ENCODE measurements around the gene PIP5KL1.
A peak's percentile ranks its signal among the peaks of the same experiment; 100 is the strongest.

The PIP5KL1 gene

DNA sequence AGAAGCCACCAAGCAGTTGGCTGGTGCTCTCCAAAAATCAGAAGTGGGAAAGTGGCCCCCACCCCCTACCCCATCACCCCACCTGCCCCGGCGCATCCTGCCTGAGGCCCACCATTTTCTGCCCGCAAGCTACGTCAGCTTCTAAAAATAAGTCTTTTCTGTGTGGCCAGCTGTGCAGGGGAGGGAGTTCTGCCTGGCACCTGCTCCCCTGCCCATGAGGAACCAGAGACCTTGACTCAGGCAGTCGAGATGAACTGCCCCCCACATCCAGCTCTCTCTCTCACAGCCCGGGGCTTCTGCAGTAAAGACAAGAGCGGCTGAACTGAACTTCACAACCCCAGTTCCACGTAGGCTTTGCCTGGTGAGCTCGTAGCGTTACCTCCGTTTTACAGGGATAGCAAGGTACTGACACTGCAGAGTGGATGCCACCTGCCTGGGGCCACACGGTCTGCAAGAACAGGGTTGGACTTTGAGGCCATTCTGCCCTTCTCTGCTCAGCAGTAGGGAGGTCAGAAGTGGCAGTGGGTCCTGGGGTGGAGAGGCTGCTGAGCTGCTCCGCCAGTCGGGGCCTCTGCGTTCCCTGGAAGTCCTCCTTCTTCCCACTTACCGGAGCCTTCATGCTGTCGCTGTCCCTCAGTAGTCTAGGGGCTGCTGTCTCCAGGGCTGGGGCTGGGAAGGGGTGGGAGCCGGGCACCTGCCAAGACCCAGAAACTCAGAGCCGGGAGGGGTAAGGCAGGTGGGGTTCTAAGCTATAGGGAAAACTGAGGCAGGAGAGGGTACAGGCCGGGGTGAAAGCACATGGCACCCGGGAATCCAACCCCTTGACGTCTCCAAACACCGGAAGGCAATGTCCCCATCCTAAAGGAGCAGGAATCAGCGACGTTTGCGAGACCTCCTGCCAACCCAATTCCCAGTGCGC lies 14.5 kb downstream of the PIP5KL1 start:
- no peak for DNase-seq (ENCODE audit: low spot score)

GRCh38 chr9:127915325-127915752 lies 15.2 kb downstream of the PIP5KL1 start:
- no peak for DNase-seq (ENCODE audit: low spot score)

DNA sequence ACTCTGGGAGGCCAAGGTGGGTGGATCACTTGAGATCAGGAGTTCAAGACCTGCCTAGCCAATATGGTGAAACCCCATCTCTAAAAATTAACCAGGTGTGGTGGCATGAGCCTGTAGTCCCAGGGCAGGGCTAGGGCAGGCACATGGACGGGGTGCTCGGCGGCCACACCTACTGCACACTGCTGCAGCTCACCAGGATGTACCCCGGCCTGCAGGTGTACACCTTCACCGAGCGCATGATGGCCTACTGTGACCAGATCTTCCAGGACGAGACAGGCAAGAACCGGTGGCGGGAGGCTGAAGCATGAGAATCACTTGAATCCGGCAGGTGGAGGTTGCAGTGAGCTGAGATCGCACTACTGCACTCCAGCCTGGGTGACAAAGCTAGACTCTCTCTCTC lies 16.9 kb downstream of the PIP5KL1 start:
- DNase-seq (ENCODE audit: low spot score), result no peak

GRCh38 chr9:127912882-127913281 lies 17.7 kb downstream of the PIP5KL1 start:
- no peak for DNase-seq (ENCODE audit: low spot score)

DNA sequence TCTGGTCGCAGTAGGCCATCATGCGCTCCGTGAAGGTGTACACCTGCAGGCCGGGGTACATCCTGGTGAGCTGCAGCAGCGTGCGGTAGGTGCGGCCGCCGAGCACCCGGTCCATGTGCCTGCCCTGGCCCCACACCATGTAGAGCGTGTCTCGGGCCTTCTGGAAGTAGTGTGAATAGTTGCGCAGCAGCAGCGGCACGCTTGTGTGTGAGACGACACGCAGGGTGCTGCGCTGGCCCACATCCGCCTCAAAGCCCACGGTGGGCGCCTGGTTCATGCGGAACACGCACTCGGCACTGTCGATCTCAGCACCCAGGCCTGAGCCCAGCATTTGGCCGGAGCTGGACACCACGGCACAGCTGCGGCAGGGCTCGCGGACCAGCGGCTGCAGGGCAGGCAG lies 18.3 kb downstream of the PIP5KL1 start:
- no peak for DNase-seq (ENCODE audit: low spot score)

GRCh38 chr9:127910613-127911205 lies 19.9 kb downstream of the PIP5KL1 start:
- DNase-seq (ENCODE audit: low spot score), result no peak

DNA sequence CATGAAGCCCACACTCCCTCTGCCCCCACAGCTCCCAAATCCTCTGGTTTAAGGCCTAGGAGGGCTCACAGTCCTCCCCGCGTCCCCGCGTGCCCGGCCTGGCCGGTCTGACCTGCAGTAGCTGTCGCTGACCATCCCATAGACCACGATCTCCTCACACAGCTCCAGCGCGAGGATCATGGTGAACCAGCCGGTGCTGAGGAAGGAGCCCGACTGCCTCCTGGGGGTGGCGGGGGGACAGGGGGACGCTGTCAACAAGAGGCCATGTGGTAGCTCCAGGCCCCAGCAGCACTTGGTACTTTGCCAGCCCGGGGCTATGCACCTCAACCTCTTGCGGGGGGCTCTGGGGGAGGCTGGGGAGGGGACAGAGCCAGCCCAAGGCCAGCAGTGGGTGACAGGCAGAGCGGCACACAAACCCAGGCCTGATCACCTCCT lies 20.7 kb downstream of the PIP5KL1 start:
- DNase-seq (ENCODE audit: low spot score), result no peak

DNA sequence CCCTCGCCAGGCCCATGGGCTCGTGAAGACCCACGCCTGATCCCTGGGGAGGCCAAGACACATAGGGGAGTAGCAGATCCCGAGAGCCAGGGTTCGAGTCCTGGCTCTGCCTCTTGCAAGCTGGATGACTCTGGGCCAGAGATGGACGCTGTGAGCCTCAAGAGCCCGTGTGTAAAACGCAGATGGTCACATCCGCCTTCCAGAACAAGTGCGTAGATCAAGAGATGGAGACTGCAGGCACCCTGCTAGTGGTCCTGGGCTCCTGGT lies 22.0 kb downstream of the PIP5KL1 start:
- DNase-seq (ENCODE audit: low spot score), result no peak

DNA sequence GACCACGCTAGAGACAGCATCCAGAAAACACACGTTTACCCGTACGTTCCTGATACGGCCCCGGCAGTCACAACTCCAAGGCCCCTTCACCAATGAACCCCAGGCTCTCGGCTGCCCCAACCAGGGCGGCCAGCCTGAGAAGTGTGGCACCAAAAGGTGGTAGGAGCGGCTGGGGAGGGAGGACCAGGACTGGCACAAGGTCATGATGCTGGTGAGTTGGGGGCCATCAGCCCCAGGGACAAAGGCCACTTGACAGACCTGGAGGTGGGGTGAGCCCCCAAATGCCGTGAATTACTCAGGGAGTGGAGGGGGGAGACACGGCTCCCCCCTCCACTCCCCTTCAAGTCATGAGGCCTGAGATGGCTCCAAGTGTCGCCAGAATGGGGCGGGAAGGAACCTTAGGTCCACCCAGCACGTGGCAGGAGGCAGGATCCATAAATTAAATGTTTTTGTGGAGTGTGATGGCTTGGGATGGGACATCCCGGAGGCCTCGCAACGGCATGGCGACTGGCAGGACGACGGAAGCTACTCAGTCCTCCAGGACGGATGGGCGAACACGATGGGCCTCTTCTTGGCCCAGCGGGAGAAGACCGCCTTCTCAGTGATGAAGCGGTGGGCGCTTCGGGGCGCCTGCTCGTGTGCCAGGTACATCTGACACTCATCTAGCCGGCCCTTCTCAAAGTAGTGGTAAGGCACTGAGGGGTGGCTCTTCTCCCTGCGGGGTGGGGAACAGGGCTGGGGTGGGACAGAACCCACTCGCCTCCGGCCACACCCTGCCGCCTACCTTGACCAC lies 22.5 kb downstream of the PIP5KL1 start:
- no peak for DNase-seq (ENCODE audit: low spot score)

DNA sequence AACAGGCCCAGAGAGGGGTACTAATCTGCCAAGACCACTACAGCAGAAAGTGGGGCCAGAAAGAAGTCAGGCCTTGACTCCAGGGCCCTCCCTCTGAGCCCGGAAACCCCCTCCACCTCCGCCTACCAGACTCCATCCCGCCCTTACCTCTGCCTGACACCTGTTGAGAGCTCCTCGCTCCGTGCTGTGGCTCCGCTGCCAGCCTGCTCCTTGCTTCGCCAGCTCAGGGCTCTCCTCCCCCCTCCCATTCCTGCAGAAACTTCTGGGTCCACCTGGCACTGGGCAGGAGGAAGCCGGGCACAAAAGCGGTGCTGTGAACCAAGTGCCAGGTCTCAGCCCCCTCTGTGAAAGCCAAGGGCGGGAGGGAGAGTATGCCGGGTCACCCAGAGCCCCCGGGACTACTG lies 24.8 kb downstream of the PIP5KL1 start:
- DNase-seq (ENCODE audit: low spot score), result no peak

DNA sequence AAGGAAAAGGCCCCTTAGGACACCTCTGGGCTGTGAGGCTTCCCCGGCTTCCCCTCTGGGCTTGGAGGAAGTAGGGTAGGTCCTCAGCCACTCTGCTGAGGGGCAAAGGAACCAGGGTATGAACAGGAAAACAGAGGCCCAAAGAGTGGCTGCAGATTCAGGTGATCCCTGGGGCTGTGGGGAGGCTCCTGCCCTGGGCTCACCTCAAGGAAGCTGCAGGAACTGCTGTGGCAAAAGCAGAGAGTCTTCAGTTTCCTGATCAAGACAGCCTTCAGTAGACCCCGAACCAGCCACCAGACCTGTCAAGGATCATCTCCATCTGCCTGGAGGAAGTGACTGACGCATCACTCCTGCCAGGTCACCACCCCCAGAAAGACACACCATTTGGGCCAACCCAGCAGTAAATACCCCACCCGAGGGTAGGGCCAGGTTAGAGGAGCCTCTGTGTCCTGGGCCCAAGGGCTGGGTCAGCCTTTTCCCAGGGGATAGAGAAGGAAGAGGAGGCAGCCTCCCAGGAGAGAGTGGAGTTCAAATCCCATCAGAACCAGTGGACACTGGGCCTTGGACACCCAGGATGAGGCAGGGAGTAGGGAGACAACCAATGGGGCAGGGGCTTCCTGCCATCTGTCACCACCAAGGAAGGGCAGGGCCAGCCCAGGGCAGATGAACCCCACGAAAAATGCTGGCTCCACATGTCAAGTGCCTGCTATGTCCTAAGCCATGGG lies 25.4 kb downstream of the PIP5KL1 start:
- DNase-seq (ENCODE audit: low spot score), result no peak

DNA sequence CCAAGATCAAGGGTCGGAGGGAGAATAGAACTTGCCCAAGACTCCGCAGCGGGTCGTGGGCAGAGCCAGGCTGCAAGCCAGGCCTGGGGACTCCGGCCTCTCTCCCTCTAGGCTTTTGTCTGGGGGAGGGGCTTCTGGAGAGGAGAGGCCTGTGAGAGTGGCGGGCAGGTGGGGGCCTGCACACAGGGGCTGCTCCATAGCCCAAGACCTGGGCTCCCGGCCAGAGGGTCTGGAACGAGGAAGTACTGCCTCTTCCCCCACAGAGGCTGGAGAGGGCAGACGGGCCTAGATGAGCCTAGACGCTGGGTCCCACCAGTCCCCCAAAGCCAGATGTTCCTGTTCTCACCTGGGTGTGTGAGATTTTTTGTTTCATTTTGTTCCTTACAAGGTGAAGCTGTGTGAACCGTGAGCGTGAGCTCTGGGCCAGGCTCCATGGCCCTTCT lies 26.0 kb downstream of the PIP5KL1 start:
- DNase-seq (ENCODE audit: low spot score), result peak; percentile 72

- peak; percentile 72 for DNase-seq (ENCODE audit: low spot score)
Observed at GRCh38 chr9:127903557-127904475, 26.8 kb downstream of the PIP5KL1 start.

- DNase-seq (ENCODE audit: low spot score), result peak; percentile 67
Observed at GRCh38 chr9:127899128-127899943, 31.2 kb downstream of the PIP5KL1 start, which contains the start of gene ST6GALNAC6. Gene ST6GALNAC6 (minus strand): TSS chr9:127899603. CDS start chr9:127897981, 1,622 bp downstream.

DNA sequence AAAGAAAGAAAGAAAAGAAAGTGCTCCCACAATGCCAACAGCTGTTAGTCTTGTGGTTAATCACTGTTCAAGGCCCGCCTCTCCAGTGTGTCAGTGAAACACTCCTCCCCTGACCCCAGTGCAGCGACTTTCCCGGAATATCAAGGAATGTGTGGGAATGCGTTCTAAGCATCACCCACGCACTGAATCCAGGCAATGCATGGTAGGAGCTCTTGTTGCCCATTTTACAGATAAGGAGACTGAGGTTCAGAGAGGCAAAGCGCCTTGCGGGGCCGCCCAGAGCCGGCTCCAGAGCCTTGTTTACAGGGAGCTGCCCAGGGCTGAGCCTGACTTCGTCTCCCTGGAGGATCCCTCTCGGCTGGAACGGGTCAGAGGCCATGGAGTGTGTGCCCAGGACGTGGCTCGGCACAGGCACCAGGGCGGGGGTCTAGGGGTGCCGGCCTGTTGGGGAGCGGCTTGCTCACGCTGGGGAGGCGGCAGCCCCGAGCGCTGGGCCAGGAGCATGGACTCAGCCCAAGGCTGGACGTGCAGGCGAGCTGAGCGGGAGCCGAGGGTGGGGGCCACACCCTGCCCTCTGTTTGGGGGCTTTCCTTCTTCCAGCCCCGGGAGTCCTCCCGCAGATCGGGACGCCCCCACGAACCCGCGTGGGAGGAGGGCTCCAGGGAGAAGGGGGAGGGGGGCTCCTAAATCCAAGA lies 32.0 kb downstream of the PIP5KL1 start:
- no peak for DNase-seq (ENCODE audit: low spot score)

DNA sequence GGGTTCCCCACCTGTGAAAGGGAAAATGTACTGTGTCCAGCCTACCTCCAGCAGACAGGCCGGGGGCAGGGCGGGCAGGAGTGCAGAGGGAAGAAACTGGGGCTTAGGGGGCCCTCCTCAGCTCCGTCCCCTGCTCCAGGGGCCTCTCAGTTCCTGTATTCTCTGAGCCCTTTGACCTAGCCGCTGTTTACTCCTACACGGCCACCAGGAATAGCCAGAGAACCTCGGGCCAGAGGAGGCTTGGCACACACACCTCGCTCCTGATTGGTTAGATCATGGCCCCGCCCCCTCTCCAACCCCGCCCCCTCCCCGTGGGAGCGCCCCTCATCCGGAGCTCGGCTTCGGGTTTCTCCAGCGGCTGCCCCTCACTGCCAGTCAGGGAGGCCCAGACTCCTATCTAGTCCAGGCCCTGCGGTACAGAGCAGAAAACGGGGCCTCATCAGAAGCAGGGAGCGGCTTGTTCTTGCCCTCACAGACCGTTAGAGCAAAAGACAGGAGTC lies 33.3 kb downstream of the PIP5KL1 start:
- peak; percentile 72 for DNase-seq (ENCODE audit: low spot score)

GRCh38 chr9:127896395-127897192 lies 34.0 kb downstream of the PIP5KL1 start:
- no peak for DNase-seq (ENCODE audit: low spot score)

DNA sequence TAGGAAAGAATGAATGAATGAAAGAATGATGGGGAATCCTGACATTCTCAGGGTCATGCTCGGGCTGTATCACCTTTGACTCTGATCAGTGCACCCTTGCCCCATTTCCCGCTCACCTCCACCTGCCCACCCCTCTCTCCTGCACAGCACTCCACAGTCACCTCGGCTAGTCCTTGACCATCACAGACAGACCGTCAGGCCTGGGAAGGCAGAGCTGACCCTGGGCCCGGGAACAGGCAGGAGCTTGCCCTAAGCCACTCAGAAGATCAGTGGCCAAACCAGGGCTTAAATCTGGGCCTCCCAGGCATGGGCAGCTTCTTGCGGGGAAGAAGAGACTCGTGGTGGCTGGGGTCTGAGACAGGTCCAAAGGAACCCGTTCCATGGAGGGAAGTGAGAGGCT lies 34.8 kb downstream of the PIP5KL1 start:
- DNase-seq (ENCODE audit: low spot score), result no peak

Data from SK-N-DZ (cell line).